Neutrophil (primary cell): Measurements from ENCODE around the gene KCTD10.
"Not testable (repeated sequence)": the region's sequence is repeated elsewhere in the genome, so short reads cannot be mapped to it uniquely, and the experiment has no call there.

Source experiments
- H3K27ac ChIP-seq: fragments of 200-600 bp; sonication (generic); 2 replicates; pipeline ENCODE4 v1.5.1; 2016; ENCODE audit warnings: mild to moderate bottlenecking, moderate library complexity
- H3K27me3 ChIP-seq: fragments of 200-600 bp; sonication (generic); 2 replicates; pipeline ENCODE4 v1.6.0; 2016; ENCODE audit warnings: mild to moderate bottlenecking
- H3K36me3 ChIP-seq: fragments of 200-600 bp; sonication (generic); 2 replicates; pipeline ENCODE4 v1.5.1; 2017
- H3K4me1 ChIP-seq, 2 experiments: fragments of 200-600 bp in 1 of 2; sonication (generic) in 1 of 2; 1 replicate in 1 of 2; 2 replicates in 1 of 2; pipeline versions ENCODE4 v1.5.1 to v1.6.1; 2013 to 2016; ENCODE audit warnings: low read depth in 1 of 2, low read length in 1 of 2, mild to moderate bottlenecking in 1 of 2, moderate library complexity in 1 of 2; ENCODE audit not compliant: control insufficient read depth in 1 of 2, insufficient read depth in 1 of 2
- H3K4me3 ChIP-seq, 2 experiments: fragments of 200-600 bp in 1 of 2; sonication (generic) in 1 of 2; 1 replicate in 1 of 2; 2 replicates in 1 of 2; pipeline ENCODE4 v1.5.1; 2013 to 2016; ENCODE audit warnings: low read depth in 1 of 2, low read length in 1 of 2, mild to moderate bottlenecking in 1 of 2, moderate library complexity in 1 of 2
- H3K9me3 ChIP-seq: fragments of 200-600 bp; sonication (generic); 2 replicates; pipeline ENCODE4 v1.5.1; 2016
- CTCF ChIP-seq: fragments of 200-600 bp; sonication (generic); IDR thresholded peaks from 2 replicates; pipeline ENCODE4 v1.5.1; 2016; ENCODE audit warnings: antibody characterized with exemption

The KCTD10 gene

DNA sequence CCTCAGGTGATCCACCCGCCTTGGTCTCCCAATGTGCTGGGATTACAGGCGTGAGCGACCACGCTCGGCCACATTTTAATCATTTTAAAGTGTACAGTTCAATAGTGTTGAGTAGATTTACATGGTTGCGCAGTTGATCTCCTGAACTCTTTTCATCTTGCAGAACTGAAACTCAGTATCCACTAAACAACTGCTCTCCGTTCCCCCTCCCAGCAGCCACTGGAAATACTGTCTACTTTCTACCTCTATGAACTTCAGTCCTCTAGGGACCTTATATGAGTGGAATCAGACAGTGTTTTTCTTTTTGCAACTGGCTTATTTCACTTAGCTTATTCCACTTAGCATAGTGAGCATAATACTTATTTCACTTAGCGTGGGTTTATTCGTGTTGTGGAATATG lies 53.7 kb downstream of the KCTD10 start:
- Histone ChIP-seq H3K27me3 (peaks cover 4% of the 10 kb centered on the region), H3K27ac (no peak overlapping the region), H3K4me3 (no peak overlapping the region), H3K4me1 (no peaks in the 10 kb centered on the region), H3K36me3 (no peaks in the 10 kb centered on the region), H3K9me3 (no peaks in the 10 kb centered on the region)
- TF ChIP-seq CTCF: no peak

DNA sequence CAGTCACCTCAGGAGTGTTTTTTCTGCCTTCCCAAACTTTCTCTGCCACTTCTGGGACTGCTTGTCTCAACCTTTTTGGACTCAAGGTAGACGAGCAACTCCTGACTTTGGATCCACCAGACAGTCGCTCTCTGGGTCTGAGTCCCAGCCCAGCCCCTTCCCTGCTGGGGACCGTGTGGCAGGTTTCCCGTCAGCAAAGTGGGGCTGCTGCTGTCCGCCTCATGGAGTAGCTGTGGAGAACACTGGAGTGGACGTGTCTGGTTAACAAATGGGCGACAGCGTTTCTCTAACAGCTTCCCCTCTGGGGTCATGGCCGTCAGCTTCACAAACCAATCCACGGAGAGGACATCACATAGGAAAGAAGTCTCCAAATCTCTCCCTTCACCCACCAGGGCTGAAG lies 54.8 kb downstream of the KCTD10 start:
- H3K27me3 ChIP-seq: peaks cover 4% of the 10 kb centered on the region
- no peak for TF ChIP-seq CTCF

DNA sequence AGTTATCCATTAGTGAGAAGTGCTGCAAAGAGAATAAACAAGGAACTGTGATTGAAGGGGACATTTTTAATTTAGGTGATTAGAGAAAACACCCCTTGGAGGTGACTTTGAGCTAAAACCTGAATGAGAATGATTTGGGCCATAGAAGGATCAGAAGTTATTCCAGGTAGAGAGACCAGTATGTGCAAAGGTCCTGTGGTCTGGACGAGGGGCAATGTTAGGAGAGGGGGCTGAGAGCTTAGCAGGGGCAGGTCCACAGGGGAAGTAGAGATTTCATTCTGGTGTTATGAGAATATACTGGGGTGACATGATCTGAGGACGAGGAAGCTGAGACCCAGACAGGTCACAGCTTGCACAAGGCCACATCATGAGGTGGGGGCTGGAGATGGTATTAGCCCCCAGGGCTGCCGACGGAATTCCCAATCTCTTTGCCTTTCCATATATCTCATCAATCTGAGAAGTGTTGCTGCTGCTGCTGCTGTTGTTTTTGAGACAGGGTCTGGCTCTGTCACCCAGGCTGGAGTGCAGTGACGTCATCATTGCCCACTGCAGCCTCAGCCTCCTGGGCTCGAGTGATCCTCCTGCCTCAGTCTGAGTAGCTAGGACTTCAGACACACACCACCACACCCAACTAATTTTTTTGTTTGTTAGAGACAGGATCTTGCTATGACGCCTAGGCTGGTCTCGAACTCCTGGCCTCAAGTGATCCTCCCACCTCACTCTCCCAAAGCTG lies 55.6 kb downstream of the KCTD10 start:
- no peak overlapping the region for H3K27ac ChIP-seq
- no peak overlapping the region for H3K4me3 ChIP-seq
- no peaks in the 10 kb centered on the region for H3K9me3 ChIP-seq
- TF ChIP-seq CTCF: no peak
- H3K36me3 ChIP-seq: no peaks in the 10 kb centered on the region
- no peaks in the 10 kb centered on the region for H3K4me1 ChIP-seq
- peaks cover 4% of the 10 kb centered on the region for H3K27me3 ChIP-seq

More for the DNA sequence above, 54.8 kb downstream of the KCTD10 start:
- no peak overlapping the region for H3K4me3 ChIP-seq
- H3K36me3 ChIP-seq: no peaks in the 10 kb centered on the region
- no peak overlapping the region for H3K27ac ChIP-seq
- no peaks in the 10 kb centered on the region for H3K9me3 ChIP-seq
- no peaks in the 10 kb centered on the region for H3K4me1 ChIP-seq

- no peaks in the 10 kb centered on the region for H3K9me3 ChIP-seq
- peaks cover 4% of the 10 kb centered on the region for H3K27me3 ChIP-seq
- H3K27ac ChIP-seq: no peak overlapping the region
- no peak overlapping the region for H3K4me3 ChIP-seq
- TF ChIP-seq CTCF: no peak
- no peaks in the 10 kb centered on the region for H3K4me1 ChIP-seq
- H3K36me3 ChIP-seq: no peaks in the 10 kb centered on the region
These were observed 58.1 kb downstream of the KCTD10 start for GRCh38 chr12:109418848-109419480.

- not testable (repeated sequence) for H3K27ac ChIP-seq, H3K9me3 ChIP-seq, H3K4me3 ChIP-seq, H3K36me3 ChIP-seq, H3K4me1 ChIP-seq
- H3K27me3 ChIP-seq: peaks cover 32% of the 10 kb centered on the region
These were observed 71.0 kb downstream of the KCTD10 start for GRCh38 chr12:109406147-109406546.

GRCh38 chr12:109404841-109405240 lies 72.3 kb downstream of the KCTD10 start:
- not testable (repeated sequence) for H3K27ac ChIP-seq, H3K9me3 ChIP-seq, H3K4me3 ChIP-seq, H3K4me1 ChIP-seq, H3K36me3 ChIP-seq
- H3K27me3 ChIP-seq: peaks cover 45% of the 10 kb centered on the region
